ENCODE results near the gene VSIG4.
"Not testable (repeated sequence)": the region's sequence is repeated elsewhere in the genome, so short reads cannot be mapped to it uniquely, and the experiment has no call there.

The VSIG4 gene, protein sequence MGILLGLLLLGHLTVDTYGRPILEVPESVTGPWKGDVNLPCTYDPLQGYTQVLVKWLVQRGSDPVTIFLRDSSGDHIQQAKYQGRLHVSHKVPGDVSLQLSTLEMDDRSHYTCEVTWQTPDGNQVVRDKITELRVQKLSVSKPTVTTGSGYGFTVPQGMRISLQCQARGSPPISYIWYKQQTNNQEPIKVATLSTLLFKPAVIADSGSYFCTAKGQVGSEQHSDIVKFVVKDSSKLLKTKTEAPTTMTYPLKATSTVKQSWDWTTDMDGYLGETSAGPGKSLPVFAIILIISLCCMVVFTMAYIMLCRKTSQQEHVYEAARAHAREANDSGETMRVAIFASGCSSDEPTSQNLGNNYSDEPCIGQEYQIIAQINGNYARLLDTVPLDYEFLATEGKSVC

GRCh38 chrX:66039944-66040343 lies at the start of gene VSIG4:
Gene VSIG4, minus strand, starts transcription at chrX:66040080. Its CDS starts 82 bp downstream, at chrX:66039998.
- in situ Hi-C loops (cut with MboI; ENCODE audit: low sequenced_read_pairs): no loop called here

GRCh38 chrX:66076801-66077200 lies 36.9 kb upstream of the VSIG4 start:
- in situ Hi-C loops (cut with MboI; ENCODE audit: low sequenced_read_pairs): no loop called here

DNA sequence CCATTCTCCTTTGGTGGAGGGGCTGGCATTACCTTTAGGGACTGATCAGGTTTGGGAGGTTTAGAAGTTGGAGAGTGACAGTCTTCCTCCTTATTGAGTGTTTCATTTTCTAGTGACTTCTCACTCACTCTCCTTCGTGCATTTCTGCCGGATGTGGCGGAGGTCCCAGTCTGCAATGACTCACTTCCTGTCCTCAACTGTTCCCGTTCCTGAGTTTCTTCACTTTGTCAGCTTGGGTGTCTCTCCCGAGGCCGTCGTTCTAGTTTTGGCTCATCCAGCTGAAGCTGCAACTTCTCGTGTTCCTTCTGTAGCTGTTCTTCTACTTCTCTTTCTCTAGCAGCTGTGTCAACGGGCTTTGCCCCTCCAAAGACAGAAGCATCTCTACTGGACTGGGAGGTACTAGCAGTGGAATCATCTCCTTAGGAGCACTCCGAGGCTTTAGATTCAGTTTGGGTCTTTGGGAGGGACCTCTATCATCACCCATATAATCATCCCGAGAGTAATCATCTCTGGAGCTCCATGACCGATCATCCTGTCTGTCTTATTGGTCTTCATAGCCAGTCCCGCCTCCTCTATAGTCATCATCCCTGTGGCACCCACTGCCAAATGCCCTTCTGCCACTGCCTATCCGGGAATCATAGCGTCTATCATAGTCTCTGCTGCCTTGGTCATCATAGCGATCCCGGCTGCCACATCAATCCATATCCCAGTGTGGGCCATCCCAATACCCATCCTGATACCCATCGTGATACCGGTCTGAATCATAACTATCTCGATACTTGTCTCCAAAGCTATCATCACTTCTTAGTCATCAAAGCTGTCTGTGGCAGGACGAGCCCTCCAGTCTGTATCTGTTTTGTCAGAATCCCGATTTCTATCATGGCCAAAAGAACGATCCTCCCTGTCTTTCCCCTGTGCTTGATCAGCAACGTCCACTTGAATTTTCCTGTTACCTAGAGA lies 35.3 kb upstream of the VSIG4 start:
- in situ Hi-C loops (cut with MboI; ENCODE audit: low sequenced_read_pairs): no loop called here

GRCh38 chrX:66071126-66071525 lies 31.2 kb upstream of the VSIG4 start:
- in situ Hi-C loops (cut with MboI; ENCODE audit: low sequenced_read_pairs): no loop called here

- in situ Hi-C loops (cut with MboI; ENCODE audit: low sequenced_read_pairs): no loop called here
These were observed 24.4 kb upstream of the VSIG4 start for GRCh38 chrX:66064261-66064660.

GRCh38 chrX:66057019-66057418 lies 17.1 kb upstream of the VSIG4 start:
- in situ Hi-C loops (cut with MboI; ENCODE audit: low sequenced_read_pairs): not testable (repeated sequence)

DNA sequence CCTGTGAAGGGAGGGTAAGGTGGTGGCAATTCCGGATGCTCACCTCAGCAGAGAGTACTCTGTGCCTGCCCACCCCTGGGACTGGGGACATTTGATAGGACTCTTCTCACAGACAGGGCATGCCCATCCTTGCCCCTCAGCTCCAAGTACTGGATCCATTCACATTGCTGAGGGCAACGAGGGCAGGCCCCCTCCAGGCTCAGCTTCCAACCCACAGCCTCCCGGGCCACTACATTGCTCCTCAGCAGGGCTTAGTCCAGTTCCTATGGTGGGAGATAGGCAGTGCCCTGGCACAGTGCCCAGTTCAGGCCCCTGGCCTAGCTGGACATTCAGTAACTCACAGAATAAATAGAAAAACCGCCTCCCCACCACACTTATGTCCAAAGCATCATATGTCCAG lies 15.1 kb upstream of the VSIG4 start:
- in situ Hi-C loops (cut with MboI; ENCODE audit: low sequenced_read_pairs): no loop called here

DNA sequence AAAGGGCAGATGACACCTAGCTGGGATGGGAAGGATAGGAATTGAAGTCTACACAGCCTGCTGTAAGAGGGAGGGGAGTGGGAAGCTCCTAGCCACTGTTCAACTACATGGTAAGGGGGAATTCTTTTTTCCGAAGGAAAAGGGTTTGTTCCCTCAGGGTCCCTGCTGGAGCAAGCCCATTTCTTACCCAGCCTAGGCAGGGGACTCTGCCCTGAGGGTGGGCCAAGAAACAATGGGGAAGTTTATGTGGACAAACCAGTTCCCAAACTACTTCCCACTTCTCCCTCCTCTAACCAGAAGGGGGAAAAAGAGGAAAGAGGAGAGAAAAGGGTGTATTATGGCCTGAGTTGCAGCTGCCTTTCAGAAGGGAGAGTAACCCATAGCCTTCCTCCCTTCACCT lies 13.5 kb upstream of the VSIG4 start:
- in situ Hi-C loops (cut with MboI; ENCODE audit: low sequenced_read_pairs): no loop called here

DNA sequence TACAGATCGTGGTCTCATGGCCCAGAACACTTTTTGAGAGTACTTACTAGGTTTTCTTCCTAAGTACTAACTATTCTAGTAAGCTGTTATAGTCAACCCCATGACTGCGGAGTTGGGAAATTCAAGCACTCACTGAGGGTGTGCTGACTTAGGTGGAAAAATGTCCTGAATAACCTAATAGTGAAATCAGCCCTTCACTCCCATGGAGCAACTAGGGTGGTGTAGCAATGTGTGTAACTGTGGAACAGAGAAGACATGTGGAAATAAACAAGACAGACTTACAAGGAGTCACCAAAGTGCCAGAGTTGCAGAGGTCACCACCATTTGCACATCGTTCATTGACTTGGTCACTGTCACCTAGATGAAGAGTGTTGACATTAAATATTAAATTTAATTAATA lies 12.1 kb upstream of the VSIG4 start:
- in situ Hi-C loops (cut with MboI; ENCODE audit: low sequenced_read_pairs): no loop called here

DNA sequence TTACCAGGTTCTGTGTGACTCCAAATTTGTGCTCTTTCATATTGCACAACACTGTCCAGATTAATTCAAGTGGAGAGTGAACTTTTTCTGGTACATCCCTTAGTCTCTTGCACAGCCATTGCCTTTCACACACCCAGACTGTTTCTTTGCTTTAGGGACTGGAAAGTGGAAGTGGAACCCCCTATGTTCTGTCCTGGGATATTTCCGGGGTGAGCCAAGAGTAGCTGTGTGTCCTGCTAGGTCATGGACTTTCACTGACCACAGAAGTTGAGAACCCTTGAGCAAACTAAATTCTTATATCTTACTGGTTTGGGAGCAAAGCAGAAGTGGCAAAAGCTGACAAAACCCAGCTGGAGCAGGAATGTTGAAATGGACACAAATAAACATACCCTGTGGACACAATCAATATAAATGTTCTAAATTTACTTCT lies 10.3 kb upstream of the VSIG4 start:
- in situ Hi-C loops (cut with MboI; ENCODE audit: low sequenced_read_pairs): no loop called here

- in situ Hi-C loops (cut with MboI; ENCODE audit: low sequenced_read_pairs): no loop called here
These were observed 9.2 kb upstream of the VSIG4 start for GRCh38 chrX:66049056-66049455.

GRCh38 chrX:66046612-66047235 lies 6.8 kb upstream of the VSIG4 start:
- in situ Hi-C loops (cut with MboI; ENCODE audit: low sequenced_read_pairs): no loop called here

DNA sequence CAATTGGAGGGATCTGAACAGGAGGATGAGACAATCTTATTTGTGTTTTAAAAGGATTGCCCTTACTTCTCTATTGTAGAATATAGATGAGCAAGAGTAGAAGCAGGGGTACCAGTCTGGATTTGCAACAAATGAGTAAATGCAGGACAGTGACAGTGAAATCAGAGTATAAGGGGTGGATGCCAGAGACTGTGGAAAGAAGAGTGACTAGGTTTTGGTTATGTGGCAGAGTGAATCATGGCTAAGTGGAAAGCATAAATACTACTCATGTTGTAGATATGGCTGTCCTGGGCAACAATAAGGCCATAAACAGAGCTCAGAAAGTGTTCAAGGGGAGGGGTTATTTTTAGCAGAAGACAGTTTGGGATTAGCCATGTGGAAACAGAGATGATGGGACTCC lies 6.0 kb upstream of the VSIG4 start:
- in situ Hi-C loops (cut with MboI; ENCODE audit: low sequenced_read_pairs): no loop called here

DNA sequence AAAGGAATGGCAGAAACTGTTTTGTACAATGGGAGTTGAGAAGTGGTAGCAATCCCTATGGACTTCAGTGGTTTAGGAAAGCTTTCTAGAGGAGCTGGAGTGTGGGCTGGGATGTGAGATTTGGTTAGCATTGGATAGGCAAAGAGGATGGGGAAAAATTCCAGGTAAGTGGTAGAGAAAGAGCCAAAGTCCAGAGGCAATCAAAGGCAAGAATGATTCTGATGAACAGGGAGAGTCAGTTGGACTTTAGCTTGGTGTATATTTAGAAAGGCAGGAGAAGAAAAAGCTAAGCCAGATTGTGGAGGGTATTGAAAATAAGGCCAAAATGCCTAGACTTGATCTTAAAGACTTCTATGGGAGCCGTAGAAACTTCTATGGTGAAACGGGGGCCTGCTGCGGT lies 3.7 kb upstream of the VSIG4 start:
- in situ Hi-C loops (cut with MboI; ENCODE audit: low sequenced_read_pairs): no loop called here

GRCh38 chrX:66042307-66043077 lies 2.6 kb upstream of the VSIG4 start:
- in situ Hi-C loops (cut with MboI; ENCODE audit: low sequenced_read_pairs): no loop called here

- in situ Hi-C loops (cut with MboI; ENCODE audit: low sequenced_read_pairs): no loop called here
These were observed 1.8 kb downstream of the VSIG4 start for GRCh38 chrX:66038115-66038514.

DNA sequence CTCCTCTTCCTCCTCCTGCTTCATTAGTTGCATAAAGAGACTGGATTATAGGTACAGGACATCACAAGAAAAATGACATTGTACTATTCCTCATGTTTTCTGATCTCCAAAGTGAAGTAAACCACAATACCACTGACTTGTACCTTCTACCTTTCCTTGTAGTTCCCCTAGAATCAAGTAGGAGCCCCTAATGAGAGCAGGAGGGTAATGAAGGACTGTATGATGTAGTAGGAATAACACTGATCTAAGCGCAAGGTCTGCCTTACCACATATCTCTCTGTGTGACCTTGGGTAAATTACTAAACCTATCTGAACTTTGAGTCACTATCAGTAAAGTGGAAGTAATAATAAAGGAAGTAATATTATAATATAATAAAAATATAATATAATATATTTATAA lies 3.6 kb downstream of the VSIG4 start:
- in situ Hi-C loops (cut with MboI; ENCODE audit: low sequenced_read_pairs): no loop called here

DNA sequence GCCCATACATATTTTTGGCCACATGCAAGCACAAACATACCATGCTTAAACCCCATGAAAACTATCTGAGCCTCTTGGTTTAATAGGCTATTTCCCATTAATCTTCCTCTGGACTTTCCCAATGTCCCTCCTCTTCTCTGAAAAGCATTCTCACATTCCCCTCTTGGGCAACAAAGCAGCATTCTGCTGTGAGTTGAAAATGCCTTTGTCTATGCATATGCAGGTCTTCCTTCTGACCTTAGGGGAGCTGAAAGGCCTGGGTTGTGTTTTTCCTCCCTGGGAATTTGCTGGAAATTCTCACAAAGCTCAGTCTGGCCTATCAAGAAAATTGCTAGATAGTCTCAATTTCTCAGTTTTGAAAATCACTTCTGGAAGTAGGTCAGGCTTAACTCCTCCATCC lies 4.2 kb downstream of the VSIG4 start:
- in situ Hi-C loops (cut with MboI; ENCODE audit: low sequenced_read_pairs): no loop called here

- in situ Hi-C loops (cut with MboI; ENCODE audit: low sequenced_read_pairs): no loop called here
These were observed 9.2 kb downstream of the VSIG4 start for GRCh38 chrX:66030505-66031317.

- in situ Hi-C loops (cut with MboI; ENCODE audit: low sequenced_read_pairs): no loop called here
These were observed 10.9 kb downstream of the VSIG4 start for GRCh38 chrX:66028936-66029335.
